Measurements from ENCODE around the gene SUZ12.
"Not testable (repeated sequence)": the region's sequence is repeated elsewhere in the genome, so short reads cannot be mapped to it uniquely, and the experiment has no call there.

The SUZ12 gene

GRCh38 chr17:31964131-31964530 lies 27.3 kb downstream of the SUZ12 start:
- DNase-seq: not testable (repeated sequence)

DNA sequence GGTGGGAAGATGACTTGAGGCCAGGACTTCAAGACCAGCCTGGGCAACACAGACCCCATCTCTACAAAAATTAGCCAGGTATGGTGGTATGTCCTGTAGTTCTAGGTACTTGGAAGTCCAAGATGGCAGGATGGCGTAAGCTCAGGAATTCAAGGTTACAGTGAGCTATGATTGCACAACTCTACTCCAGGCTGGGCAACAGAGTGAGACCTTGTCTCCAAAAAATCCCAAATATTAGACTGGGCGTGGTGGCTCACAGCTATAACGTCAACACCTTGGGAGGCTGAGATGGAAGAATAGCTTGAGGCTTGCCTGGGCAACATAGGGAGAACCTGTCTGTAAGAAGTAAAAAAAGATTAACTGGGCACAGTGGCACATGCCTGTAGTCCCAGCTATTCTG lies 30.8 kb downstream of the SUZ12 start:
- DNase-seq: no peak

DNA sequence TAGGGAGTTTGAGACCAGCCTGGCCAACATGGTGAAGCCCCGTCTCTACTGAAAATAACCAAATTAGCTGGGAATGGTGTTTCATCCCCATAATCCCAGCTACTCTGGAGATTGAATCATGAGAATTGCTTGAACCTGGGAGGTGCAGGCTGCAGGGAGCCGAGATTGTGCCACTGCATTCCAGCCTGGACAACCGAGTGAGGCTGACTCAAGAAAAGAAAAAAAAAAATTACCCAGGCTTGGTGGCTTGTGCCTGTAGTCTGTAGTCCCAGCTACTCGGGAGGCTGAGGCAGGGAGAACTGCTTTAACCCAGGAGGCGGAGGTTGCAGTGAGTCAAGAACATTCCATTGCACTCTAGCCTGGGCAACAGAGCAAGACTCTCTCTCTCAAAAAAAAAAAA lies 33.6 kb downstream of the SUZ12 start:
- not testable (repeated sequence) for DNase-seq

DNA sequence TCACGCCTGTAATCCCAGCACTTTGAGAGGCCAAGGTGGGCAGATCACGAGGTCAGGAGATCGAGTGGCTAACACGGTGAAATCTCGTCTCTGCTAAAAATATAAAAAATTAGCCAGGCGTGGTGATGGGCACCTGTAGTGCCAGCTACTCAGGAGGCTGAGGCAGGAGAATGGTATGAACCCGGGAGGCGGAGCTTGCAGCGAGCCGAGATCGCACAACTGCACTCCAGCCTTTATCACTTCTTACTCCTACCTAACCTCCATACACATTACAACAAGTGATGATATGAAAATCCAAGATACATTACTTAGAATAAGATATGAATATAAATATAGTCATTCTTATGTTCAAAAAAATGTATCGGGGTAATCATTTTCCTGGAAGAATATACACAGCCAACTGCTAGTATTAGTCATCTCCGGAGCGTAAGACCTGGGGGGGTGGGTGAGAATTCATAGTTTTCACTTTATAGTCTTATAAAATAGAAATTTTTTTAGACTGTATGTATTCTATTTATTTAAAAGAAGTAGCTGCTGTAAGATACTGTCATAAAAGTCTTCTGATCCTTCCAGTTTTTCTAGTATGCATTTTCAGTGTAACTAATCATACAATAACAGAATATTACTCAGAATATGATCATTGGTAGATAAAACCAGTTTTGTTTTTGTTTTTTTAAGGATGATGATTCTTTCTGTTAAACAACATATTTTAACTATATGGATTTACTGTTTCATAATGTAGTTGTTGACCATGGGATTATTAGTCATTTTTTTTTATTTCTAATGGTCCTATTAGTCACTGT lies 37.7 kb downstream of the SUZ12 start:
- DNase-seq: not testable (repeated sequence)

GRCh38 chr17:31975391-31975790 lies 38.6 kb downstream of the SUZ12 start:
- DNase-seq: not testable (repeated sequence)

- not testable (repeated sequence) for DNase-seq
These were observed 55.0 kb downstream of the SUZ12 start for GRCh38 chr17:31991821-31992220.

DNA sequence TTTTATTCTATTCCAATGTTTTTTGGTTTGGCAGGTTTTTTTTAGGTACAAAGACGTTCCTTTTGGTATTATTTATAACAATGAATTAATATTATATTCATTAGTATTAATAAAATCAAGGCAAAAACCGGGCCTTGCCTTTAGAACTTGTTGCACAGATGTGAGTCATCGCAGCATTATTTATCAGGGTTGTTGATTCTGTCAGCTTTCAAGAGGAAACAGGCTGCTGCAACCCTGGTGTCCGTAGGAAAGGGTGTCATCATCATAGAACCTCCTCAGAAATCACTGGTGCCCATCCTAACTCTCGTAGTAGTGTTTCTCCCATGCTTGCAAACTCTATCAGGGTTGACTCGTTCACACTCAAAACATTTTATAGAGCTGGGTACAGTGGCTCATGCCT lies 60.2 kb downstream of the SUZ12 start:
- DNase-seq: no peak

GRCh38 chr17:32006957-32007462 lies 70.2 kb downstream of the SUZ12 start, which contains the start of gene LRRC37B:
Gene LRRC37B, plus strand, starts transcription at chr17:32007383. Its CDS starts 14,010 bp downstream, at chr17:32021393.
- peak; percentile 86 for DNase-seq

- DNase-seq: peak; percentile 26
These were observed 70.9 kb downstream of the SUZ12 start for GRCh38 chr17:32007463-32008298.

- DNase-seq: no peak
These were observed 72.4 kb downstream of the SUZ12 start for GRCh38 chr17:32009262-32009542.

DNA sequence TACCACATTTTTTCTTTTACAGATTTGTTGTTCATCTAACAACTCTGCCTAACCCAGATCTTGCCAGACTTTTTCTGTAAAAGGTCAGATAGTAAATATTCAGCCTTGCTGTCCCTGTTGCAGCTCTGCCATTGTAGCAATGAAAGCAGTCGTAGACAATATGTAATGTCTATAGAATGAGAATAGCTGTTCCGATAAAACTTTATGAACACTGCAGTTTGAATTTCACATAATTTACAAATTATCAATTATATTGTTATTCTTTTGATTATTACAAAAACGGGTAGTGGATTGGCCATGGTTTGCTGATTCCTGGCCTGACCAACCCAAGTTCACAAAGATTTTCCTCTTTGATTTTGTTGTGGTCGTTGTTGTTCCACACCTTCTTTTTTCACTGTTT lies 73.3 kb downstream of the SUZ12 start:
- no peak for DNase-seq

GRCh38 chr17:32015245-32016013 lies 78.6 kb downstream of the SUZ12 start:
- DNase-seq: no peak

DNA sequence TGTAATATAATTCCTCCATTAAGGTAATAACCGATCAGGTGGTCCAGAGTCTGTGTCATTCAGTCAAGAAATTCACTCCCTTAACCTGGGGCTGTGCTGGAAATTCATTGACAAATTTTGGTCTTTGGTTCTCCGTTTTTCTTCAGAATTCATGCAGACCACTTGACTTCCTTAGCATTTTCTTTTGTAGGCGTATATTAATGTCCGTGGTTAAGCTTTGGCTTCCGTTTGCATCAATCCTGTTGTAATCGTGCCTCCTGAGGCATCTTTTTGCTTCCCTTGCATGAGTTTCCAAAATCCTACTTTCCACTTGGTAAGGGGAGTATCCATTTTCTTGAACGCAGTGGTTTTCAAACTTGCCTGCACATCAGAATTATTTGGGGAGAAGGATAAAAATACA lies 79.4 kb downstream of the SUZ12 start:
- no peak for DNase-seq

- DNase-seq: no peak
These were observed 82.4 kb downstream of the SUZ12 start for GRCh38 chr17:32019228-32019627.

DNA sequence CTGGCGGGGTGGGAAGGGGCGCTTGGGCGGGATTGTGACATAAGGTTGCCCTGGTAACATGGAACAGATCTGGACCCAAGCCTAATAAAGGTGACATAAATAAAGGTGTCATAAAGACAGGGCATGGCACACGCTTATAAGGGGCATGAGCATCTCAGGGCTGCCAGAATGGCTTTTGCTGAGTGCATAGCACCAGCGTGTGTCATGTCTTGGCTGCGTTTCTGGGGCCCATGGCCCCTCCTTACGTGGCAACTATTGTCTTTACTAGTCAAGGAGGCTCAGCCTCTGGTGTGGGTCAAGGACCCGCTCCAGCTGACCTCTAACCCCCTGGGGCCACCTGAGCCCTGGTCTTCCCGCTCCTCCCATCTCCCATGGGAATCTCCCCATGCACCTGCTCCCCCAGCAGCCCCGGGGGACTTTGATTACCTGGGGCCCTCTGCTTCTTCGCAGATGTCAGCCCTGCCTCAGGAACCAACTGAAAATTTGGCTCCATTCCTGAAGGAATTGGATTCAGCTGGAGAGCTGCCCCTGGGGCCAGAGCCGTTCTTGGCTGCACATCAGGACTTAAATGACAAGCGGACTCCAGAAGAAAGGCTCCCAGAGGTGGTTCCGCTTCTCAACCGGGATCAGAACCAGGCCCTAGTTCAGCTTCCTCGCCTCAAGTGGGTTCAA lies 84.3 kb downstream of the SUZ12 start:
- no peak for DNase-seq

GRCh38 chr17:32021615-32021955 lies 84.8 kb downstream of the SUZ12 start:
- no peak for DNase-seq

- not testable (repeated sequence) for DNase-seq
These were observed 85.7 kb downstream of the SUZ12 start for GRCh38 chr17:32022554-32022953.

- not testable (repeated sequence) for DNase-seq
These were observed 90.5 kb downstream of the SUZ12 start for GRCh38 chr17:32027271-32027670.

- DNase-seq: no peak
These were observed 96.4 kb downstream of the SUZ12 start for GRCh38 chr17:32033223-32033622.

- not testable (repeated sequence) for DNase-seq
These were observed 97.0 kb downstream of the SUZ12 start for GRCh38 chr17:32033812-32034211.

DNA sequence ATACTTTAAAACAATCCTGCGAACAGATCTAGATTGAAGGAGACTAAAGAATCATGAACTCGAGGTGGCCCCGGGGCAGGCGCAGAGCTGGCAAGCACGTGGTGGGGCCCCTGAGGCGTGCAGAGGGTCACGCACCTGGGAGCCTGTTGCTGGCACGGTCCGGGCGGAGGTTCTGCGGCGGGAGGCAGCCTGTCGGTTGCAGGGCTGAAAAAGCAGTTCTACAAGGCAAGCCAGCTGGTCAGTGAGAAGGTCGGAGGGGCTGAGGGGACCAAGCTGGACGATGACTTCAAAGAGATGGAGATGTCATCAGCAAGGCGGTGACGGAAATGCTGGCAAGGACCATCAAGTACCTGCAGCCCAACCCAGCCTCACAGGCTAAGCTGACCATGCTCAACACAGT lies 103.4 kb downstream of the SUZ12 start:
- DNase-seq: not testable (repeated sequence)

DNA sequence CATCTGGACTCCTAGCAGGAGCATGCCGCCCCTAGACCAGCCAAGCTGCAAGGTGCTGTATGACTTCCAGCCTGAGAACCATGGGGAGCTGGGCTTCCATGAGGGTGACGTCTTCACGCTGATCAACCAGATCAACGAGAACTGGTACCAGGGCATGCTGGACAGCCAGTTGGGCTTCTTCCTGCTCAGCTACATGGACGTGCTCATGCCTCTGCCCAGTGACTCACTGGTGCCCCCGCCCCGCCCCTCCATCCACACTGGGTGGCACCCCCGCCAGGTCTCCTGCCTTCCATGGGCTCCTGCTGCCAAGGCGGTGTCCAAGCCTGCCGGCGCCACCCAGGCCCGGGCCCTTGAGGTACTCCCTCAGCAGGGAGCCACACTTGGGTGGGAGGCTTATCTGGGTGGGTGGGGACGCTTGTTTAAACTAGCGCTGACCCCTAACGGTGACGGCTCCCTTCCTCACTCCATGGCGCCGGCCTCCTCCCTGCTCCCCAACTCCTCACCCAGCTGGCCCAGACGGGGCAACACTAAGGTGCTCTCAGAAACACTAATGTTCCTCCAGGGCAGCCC lies 104.6 kb downstream of the SUZ12 start:
- not testable (repeated sequence) for DNase-seq
